Measurements from ENCODE around the gene CCDC112. TPM values are rescaled to one million over a fixed set of nuclear protein-coding genes. Genes with fewer than 3 reads are reported as not detected.

The CCDC112 gene
- total and polyA plus RNA-seq, 9 of the 15 experiments (the other 6 are each of a cell fraction or from before 2014, with no cell fraction given), result 3.3 to 15.3 (median 7.4) TPM

GRCh38 chr5:115271295-115272050 is 25.0 kb downstream of the CCDC112 start (continued):
- TF ChIP-seq SRSF1 (IDR thresholded peaks at IDR 0.05; ENCODE audit: low read depth, low read length) (no peak), DMBX1 (CRISPR knock-in tag; IDR thresholded peaks at IDR 0.05; ENCODE audit: borderline replicate concordance) (no peak)

- FAIRE-seq, result no peak
- in situ Hi-C loops (cut with MboI), result no loop called here
- BruUV-seq (replicated peaks), result no TSS peak
- TF ChIP-seq ZNF253 (CRISPR knock-in tag; conservative IDR thresholded peaks at IDR 0.05), result no peak
- no peak for TF ChIP-seq FOXK1 (CRISPR knock-in tag; IDR thresholded peaks at IDR 0.05; ENCODE audit: borderline replicate concordance)
- no peak for TF ChIP-seq NFRKB (IDR thresholded peaks at IDR 0.05; ENCODE audit: low read depth)
- TF ChIP-seq ZBTB49 (CRISPR knock-in tag; IDR thresholded peaks at IDR 0.05; ENCODE audit: borderline replicate concordance), result no peak
- TF ChIP-seq SRSF1 (IDR thresholded peaks at IDR 0.05; ENCODE audit: low read depth, low read length), result no peak
- no peak for TF ChIP-seq HDAC8 (tag; IDR thresholded peaks at IDR 0.05)
- TF ChIP-seq ZNF717 (CRISPR knock-in tag; IDR thresholded peaks at IDR 0.05), result no peak
- TF ChIP-seq ZNF583 (CRISPR knock-in tag; IDR thresholded peaks at IDR 0.05), result no peak
- no peak for TF ChIP-seq ZNF444 (CRISPR knock-in tag; IDR thresholded peaks at IDR 0.05)
- TF ChIP-seq SMARCC2 (IDR thresholded peaks at IDR 0.05; ENCODE audit: low read depth), result no peak
- TF ChIP-seq ASH1L (IDR thresholded peaks at IDR 0.05; ENCODE audit: borderline replicate concordance, low read depth, partially characterized antibody), result no peak
- no peak for TF ChIP-seq HES1 (IDR thresholded peaks at IDR 0.05; ENCODE audit: low read depth)
Measured at GRCh38 chr5:115267617-115268016, 28.8 kb downstream of the CCDC112 start.

More at GRCh38 chr5:115267617-115268016, 28.8 kb downstream of the CCDC112 start:
- no peak overlapping the region for H3K4me2 ChIP-seq (ENCODE audit: insufficient read depth, low read length)
- no peaks in the 10 kb centered on the region for H3K9me1 ChIP-seq (ENCODE audit: control insufficient read depth, insufficient read depth, low read length)
- H3K9ac ChIP-seq (ENCODE audit: insufficient read depth in 1 of 2, low read depth in 2 of 2, low read length in 2 of 2), result no peak overlapping the region
- H3K27me3 ChIP-seq (ENCODE audit: control insufficient read depth in 2 of 2, insufficient read depth in 2 of 2, low read length in 2 of 2), result no peaks in the 10 kb centered on the region
- DNase-seq (ENCODE audit: extremely low read depth in 1 of 4, low spot score in 3 of 4) (no peak), ATAC-seq (no peak)
- H3K79me2 ChIP-seq (ENCODE audit: control insufficient read depth, insufficient read depth, low read length), result peaks cover under 1% of the 10 kb centered on the region; the same call in 1 of the 3 replicates
- H3K9me3 ChIP-seq (replicated peaks; ENCODE audit: control insufficient read depth, insufficient read depth, low read depth, low read length), result no peaks in the 10 kb centered on the region
- no peak overlapping the region for H2AFZ ChIP-seq (ENCODE audit: low read depth, low read length)
- no peak overlapping the region for H3K4me3 ChIP-seq
- intact Hi-C loops (cut with micrococcal nuclease), result no loop called here
- CTCF ChIA-PET (ENCODE audit: low intra/inter-chr PET ratio), result no interaction called here
- peaks cover 2 to 3% of the 10 kb centered on the region in 2 experiments; a peak in 2 of 5 replicates for H3K4me1 ChIP-seq (replicated peaks in 1 of 2; ENCODE audit: control insufficient read depth in 2 of 2, insufficient read depth in 2 of 2, low read length in 2 of 2)
- H3K27ac ChIP-seq (ENCODE audit: extremely low read depth, low read depth, low read length), result no peak overlapping the region
- POLR2A ChIA-PET, result no interaction called here
- no peaks in the 10 kb centered on the region for H4K20me1 ChIP-seq (replicated peaks; ENCODE audit: control insufficient read depth, insufficient read depth, low read length)
- H3K36me3 ChIP-seq (ENCODE audit: control insufficient read depth, insufficient read depth, low read length), result no peaks in the 10 kb centered on the region

Data from K562 (cell line).